ENCODE measurements around the gene SLC7A5.

Gene SLC7A5

GRCh38 chr16:87832137-87832527 lies 37.2 kb downstream of the SLC7A5 start:
- no peak for DNase-seq (ENCODE audit: low spot score)
- TF ChIP-seq CTCF (IDR thresholded peaks at IDR 0.05; ENCODE audit: borderline replicate concordance, control extremely low read depth, extremely low read depth, insufficient read depth, missing control alignments), result no peak
- in situ Hi-C loops (cut with MboI; ENCODE audit: low sequenced_read_pairs, unreplicated experiment), result no loop called here

- DNase-seq (ENCODE audit: low spot score), result no peak
- no peak for TF ChIP-seq CTCF (IDR thresholded peaks at IDR 0.05; ENCODE audit: borderline replicate concordance, control extremely low read depth, extremely low read depth, insufficient read depth, missing control alignments)
- in situ Hi-C loops (cut with MboI; ENCODE audit: low sequenced_read_pairs, unreplicated experiment), result no loop called here
Observed at GRCh38 chr16:87831421-87832136, 37.7 kb downstream of the SLC7A5 start.

- no peak for TF ChIP-seq CTCF (IDR thresholded peaks at IDR 0.05; ENCODE audit: borderline replicate concordance, control extremely low read depth, extremely low read depth, insufficient read depth, missing control alignments)
- no peak for DNase-seq (ENCODE audit: low spot score)
- in situ Hi-C loops (cut with MboI; ENCODE audit: low sequenced_read_pairs, unreplicated experiment), result no loop called here
Observed at GRCh38 chr16:87830673-87831420, 38.5 kb downstream of the SLC7A5 start.

GRCh38 chr16:87829988-87830672 lies 39.2 kb downstream of the SLC7A5 start:
- in situ Hi-C loops (cut with MboI; ENCODE audit: low sequenced_read_pairs, unreplicated experiment), result no loop called here
- no peak for TF ChIP-seq CTCF (IDR thresholded peaks at IDR 0.05; ENCODE audit: borderline replicate concordance, control extremely low read depth, extremely low read depth, insufficient read depth, missing control alignments)
- no peak for DNase-seq (ENCODE audit: low spot score)

GRCh38 chr16:87829622-87829980 lies 39.7 kb downstream of the SLC7A5 start:
- in situ Hi-C loops (cut with MboI; ENCODE audit: low sequenced_read_pairs, unreplicated experiment), result no loop called here
- DNase-seq (ENCODE audit: low spot score), result no peak
- TF ChIP-seq CTCF (IDR thresholded peaks at IDR 0.05; ENCODE audit: borderline replicate concordance, control extremely low read depth, extremely low read depth, insufficient read depth, missing control alignments), result no peak

GRCh38 chr16:87828907-87829621 lies 40.2 kb downstream of the SLC7A5 start:
- in situ Hi-C loops (cut with MboI; ENCODE audit: low sequenced_read_pairs, unreplicated experiment), result no loop called here
- no peak for TF ChIP-seq CTCF (IDR thresholded peaks at IDR 0.05; ENCODE audit: borderline replicate concordance, control extremely low read depth, extremely low read depth, insufficient read depth, missing control alignments)
- no peak for DNase-seq (ENCODE audit: low spot score)
